K562 (cell line): ENCODE results near the gene OPCML. TPM values are rescaled to one million over a fixed set of nuclear protein-coding genes. Genes with fewer than 3 reads are reported as not detected.

Source experiments
- ATAC-seq: fragments of 200-7000 bp; cut with Tn5 transposase; 3 replicates; pipeline ENCODE4 v1.9.1; 2020; ENCODE audit warnings: moderate library complexity
- BruUV-seq: library from RNA; stranded (reverse); fragments of 400-500 nt; replicated peaks from 2 replicates; lab custom pipeline; 2021; lab: Mats Ljungman, UMichigan
- CTCF ChIA-PET: fragments of 300-600 bp; formaldehyde crosslinking; extraction: SDS; loops from one replicate; lab custom pipeline; 2021; ENCODE audit warnings: low intra/inter-chr PET ratio; lab: Yijun Ruan, JAX
- POLR2A ChIA-PET: fragments of 300-600, 350-650 bp; sonication (Branson Sonifier 250); formaldehyde crosslinking; extraction: SDS; loops from one replicate; lab custom pipeline; 2021; ENCODE audit warnings: antibody characterized with exemption, inconsistent platforms; lab: Yijun Ruan, JAX
- DNase-seq, 4 experiments: peaks; one replicate each; pipeline versions ENCODE4 v3.0.0 to v3.0.0-alpha.2; 2011 to 2018; ENCODE audit warnings: low spot score in 3 of 4, mixed read lengths in 3 of 4; ENCODE audit errors: extremely low read depth in 1 of 4
- FAIRE-seq: peaks from 2 replicates; lab custom pipeline; 2011; peaks lifted over from hg19 to GRCh38; lab: Jason Lieb, UNC
- H2AFZ ChIP-seq: 2 replicates; pipeline ENCODE4 v1.6.0; 2011; ENCODE audit warnings: low read depth, low read length, control low read depth, inconsistent platforms
- H3K27ac ChIP-seq: fragments of 200-600 bp; 3 replicates; pipeline ENCODE4 v1.8.0; 2011; ENCODE audit warnings: low read depth, mild to moderate bottlenecking, control low read depth, inconsistent platforms, low read length, moderate library complexity, mixed read lengths; ENCODE audit errors: extremely low read depth
- H3K27me3 ChIP-seq, 2 experiments: fragments of 300-600 bp in 1 of 2; 2 replicates in 1 of 2; 3 replicates in 1 of 2; pipeline versions ENCODE4 v1.6.0 to v1.8.0; 2011; ENCODE audit warnings: inconsistent platforms in 2 of 2, low read length in 2 of 2, mild to moderate bottlenecking in 1 of 2, mixed read lengths in 1 of 2, moderate library complexity in 1 of 2; ENCODE audit not compliant: control insufficient read depth in 2 of 2, insufficient read depth in 2 of 2
- H3K36me3 ChIP-seq: fragments of 300-600 bp; 3 replicates; pipeline ENCODE4 v1.8.0; 2011; ENCODE audit warnings: mild to moderate bottlenecking, low read length, inconsistent platforms; ENCODE audit not compliant: control insufficient read depth, insufficient read depth
- H3K4me1 ChIP-seq, 2 experiments: fragments of 200-600 bp in 1 of 2; replicated peaks in 1 of 2; 2 replicates in 1 of 2; 3 replicates in 1 of 2; pipeline versions ENCODE4 v1.5.1 to v1.8.0; 2011; ENCODE audit warnings: inconsistent platforms in 2 of 2, low read length in 2 of 2, mild to moderate bottlenecking in 1 of 2, mixed read lengths in 1 of 2, moderate library complexity in 1 of 2; ENCODE audit not compliant: control insufficient read depth in 2 of 2, insufficient read depth in 2 of 2
- H3K4me2 ChIP-seq: 2 replicates; pipeline ENCODE4 v1.6.1; 2011; ENCODE audit warnings: low read length, control low read depth, inconsistent platforms, mixed read lengths; ENCODE audit not compliant: insufficient read depth
- H3K4me3 ChIP-seq: fragments of 200-600 bp; sonication (generic), shearing (Covaris generic); 2 replicates; pipeline ENCODE4 v1.5.1; 2016; ENCODE audit warnings: control low read depth, inconsistent platforms
- H3K79me2 ChIP-seq: fragments of 200-600 bp; 3 replicates; pipeline ENCODE4 v1.8.0; 2011; ENCODE audit warnings: low read length, inconsistent platforms; ENCODE audit not compliant: control insufficient read depth, insufficient read depth
- H3K9ac ChIP-seq, 2 experiments: 2 replicates each; pipeline versions ENCODE4 v1.6.0 to v1.6.1; 2011; ENCODE audit warnings: low read depth in 2 of 2, low read length in 2 of 2, control low read depth in 1 of 2, inconsistent platforms in 1 of 2, mild to moderate bottlenecking in 1 of 2, mixed read lengths in 1 of 2; ENCODE audit not compliant: insufficient read depth in 1 of 2
- H3K9me1 ChIP-seq: one replicate; pipeline ENCODE4 v1.6.0; 2011; ENCODE audit warnings: inconsistent platforms, mild to moderate bottlenecking, low read length, moderate library complexity; ENCODE audit not compliant: control insufficient read depth, insufficient read depth
- H3K9me3 ChIP-seq: replicated peaks from 2 replicates; pipeline ENCODE4 v1.5.1; 2011; ENCODE audit warnings: low read depth, low read length, inconsistent platforms; ENCODE audit not compliant: control insufficient read depth, insufficient read depth
- H4K20me1 ChIP-seq: replicated peaks from 2 replicates; pipeline ENCODE4 v1.6.1; 2011; ENCODE audit warnings: low read length, inconsistent platforms, mixed read lengths; ENCODE audit not compliant: control insufficient read depth, insufficient read depth
- ARHGAP35 ChIP-seq: fragments of 450-650 bp; IDR thresholded peaks from 2 replicates; pipeline ENCODE4 v1.6.1; 2018; ENCODE audit not compliant: partially characterized antibody
- CHD4 ChIP-seq: fragments of 200-600 bp; sonication (generic); IDR thresholded peaks from 3 replicates; pipeline ENCODE4 v1.6.1; 2012; ENCODE audit warnings: low read depth, mild to moderate bottlenecking, mixed read lengths, low read length, inconsistent platforms; ENCODE audit not compliant: insufficient read depth, insufficient replicate concordance, poor library complexity, severe bottlenecking
- E2F3 ChIP-seq: fragments of 250-450 bp; sonication (Bioruptor Pico); IDR thresholded peaks from 2 replicates; pipeline ENCODE4 v1.4.0; 2020; ENCODE audit warnings: mild to moderate bottlenecking
- E2F8 ChIP-seq: fragments of 450-650 bp; IDR thresholded peaks from 2 replicates; pipeline ENCODE4 v1.7.1; 2018; ENCODE audit warnings: mild to moderate bottlenecking, low read depth; ENCODE audit not compliant: partially characterized antibody
- HDAC2 ChIP-seq: fragments of 450-650 bp; IDR thresholded peaks from 2 replicates; pipeline ENCODE4 v1.6.1; 2016; ENCODE audit warnings: mild to moderate bottlenecking
- HNRNPUL1 ChIP-seq: fragments of 200-400 bp; formaldehyde crosslinking; IDR thresholded peaks from 2 replicates; pipeline ENCODE4 v1.6.1; 2017; ENCODE audit warnings: low read length
- MBD2 ChIP-seq: sonication (generic); IDR thresholded peaks from 2 replicates; pipeline ENCODE4 v1.6.1; 2016; ENCODE audit warnings: low read depth, borderline replicate concordance
- NEUROD1 ChIP-seq: fragments of 150-350 bp; IDR thresholded peaks from 2 replicates; pipeline ENCODE4 v1.6.1; 2014; ENCODE audit warnings: borderline replicate concordance, low read length, low read depth; ENCODE audit not compliant: partially characterized antibody
- NR1H2 ChIP-seq: sonication (generic); formaldehyde crosslinking; IDR thresholded peaks from 2 replicates; pipeline ENCODE4 v1.4.0; 2020; ENCODE audit warnings: mild to moderate bottlenecking, missing genetic modification reagents
- ZFP36 ChIP-seq: fragments of 150-350 bp; IDR thresholded peaks from 2 replicates; pipeline ENCODE4 v1.6.1; 2018; ENCODE audit warnings: low read length, low read depth; ENCODE audit not compliant: partially characterized antibody
- ZNF184 ChIP-seq: sonication (generic); formaldehyde crosslinking; IDR thresholded peaks from 2 replicates; pipeline ENCODE4 v1.5.0; 2020; ENCODE audit warnings: missing genetic modification reagents
- ZNF232 ChIP-seq: sonication (generic); formaldehyde crosslinking; IDR thresholded peaks from 2 replicates; pipeline ENCODE4 v1.8.0; 2022; ENCODE audit warnings: mild to moderate bottlenecking, missing genetic modification reagents
- ZNF354B ChIP-seq: fragments of 250-450 bp; sonication (Bioruptor Pico); IDR thresholded peaks from 2 replicates; pipeline ENCODE4 v1.4.0; 2020
- WGBS: fragments of 100-300 bp; shearing (Covaris generic); methylation state at CpG from one replicate; pipeline ENCODE4 v1.1.6; 2016; ENCODE audit warnings: low coverage, mixed read lengths; ENCODE audit not compliant: insufficient coverage; ENCODE audit errors: missing lambda C conversion rate; 5-methylcytosine and 5-hydroxymethylcytosine counted together
- in situ Hi-C: fragments of 300-500 bp; cut with MboI; formaldehyde crosslinking; loops from 4 replicates; pipeline ENCODE4 v1.15.0; 2018; ENCODE audit warnings: inconsistent platforms, mixed read lengths
- intact Hi-C: fragments of 100-400 bp; cut with micrococcal nuclease; formaldehyde crosslinking; loops from 2 replicates; pipeline ENCODE4 v1.14.2; 2022
- polyA plus RNA-seq, 8 experiments: library from polyadenylated mRNA; depleted of rRNA in 4 of 8; stranded (reverse) in 5 of 8; unstranded in 3 of 8; fragments of >200 nt; fragmentation: Nextera tagmentation in 2 of 8; fragmentation: Illumina TruSeq in 1 of 8; extraction: Ambion mirVana in 2 of 8; extraction: Trizol in 1 of 8; gene quantifications; 2 replicates each; pipeline versions ENCODE4 v1.2.1 to v1.2.3, GENCODE V29; 2011 to 2014; ENCODE audit warnings: inconsistent platforms in 1 of 8, missing spikeins in 1 of 8
- total RNA-seq, 7 experiments: library from RNA; depleted of rRNA in 6 of 7; stranded (reverse); fragments of >200 nt in 6 of 7; fragmentation: Illumina TruSeq in 2 of 7; extraction: Trizol in 2 of 7; gene quantifications; 2 replicates each; pipeline versions ENCODE4 v1.2.1 to v1.2.3, GENCODE V29; 2011 to 2021; ENCODE audit warnings: low replicate concordance in 1 of 7
- TF ChIP-seq, protein P1 (sequence below): fragments of 450-650 bp; formaldehyde crosslinking; IDR thresholded peaks from 2 replicates; pipeline ENCODE4 v1.4.0; 2020; ENCODE audit warnings: mild to moderate bottlenecking
- TF ChIP-seq, protein P2 (sequence below), 3 experiments: IDR thresholded peaks in 2 of 3; conservative IDR thresholded peaks in 1 of 3; 2 replicates each; pipeline ENCODE4 v1.5.1; 2011 to 2012; ENCODE audit warnings: low read length in 3 of 3, mild to moderate bottlenecking in 3 of 3, control low read depth in 2 of 3, improper control_type of control experiment in 1 of 3, inconsistent platforms in 1 of 3, low read depth in 1 of 3, mixed read lengths in 1 of 3, moderate library complexity in 1 of 3; ENCODE audit not compliant: insufficient read depth in 2 of 3
- TF ChIP-seq, protein P3 (sequence below): fragments of 450-650 bp; IDR thresholded peaks from one replicate; pipeline ENCODE4 v1.6.1; 2018; ENCODE audit warnings: mild to moderate bottlenecking, moderate library complexity; ENCODE audit not compliant: partially characterized antibody

OPCML gene
- total and polyA plus RNA-seq, 9 of the 15 experiments (the other 6 are each of a cell fraction or from before 2014, with no cell fraction given), result not detected

DNA sequence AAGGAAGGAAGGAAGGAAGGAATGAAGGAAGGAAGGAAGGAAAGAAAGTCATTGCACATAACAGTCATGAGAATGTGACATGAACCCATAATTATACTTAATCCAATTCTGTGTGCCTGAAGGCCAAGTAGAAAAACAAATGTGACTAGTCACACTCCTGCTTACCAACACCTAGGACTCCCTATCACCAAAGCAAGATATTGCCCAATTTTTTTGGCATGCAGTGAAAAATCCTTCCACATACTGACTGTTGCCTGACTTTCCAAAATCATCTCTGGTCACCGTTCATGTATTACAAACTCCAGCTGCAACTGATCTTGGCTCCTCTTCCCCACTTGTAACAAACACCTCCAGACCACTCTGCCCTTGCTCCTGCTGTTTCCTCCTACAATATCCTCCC, 516.8 kb downstream of the OPCML start (continued):
- TF ChIP-seq, protein P1, sequence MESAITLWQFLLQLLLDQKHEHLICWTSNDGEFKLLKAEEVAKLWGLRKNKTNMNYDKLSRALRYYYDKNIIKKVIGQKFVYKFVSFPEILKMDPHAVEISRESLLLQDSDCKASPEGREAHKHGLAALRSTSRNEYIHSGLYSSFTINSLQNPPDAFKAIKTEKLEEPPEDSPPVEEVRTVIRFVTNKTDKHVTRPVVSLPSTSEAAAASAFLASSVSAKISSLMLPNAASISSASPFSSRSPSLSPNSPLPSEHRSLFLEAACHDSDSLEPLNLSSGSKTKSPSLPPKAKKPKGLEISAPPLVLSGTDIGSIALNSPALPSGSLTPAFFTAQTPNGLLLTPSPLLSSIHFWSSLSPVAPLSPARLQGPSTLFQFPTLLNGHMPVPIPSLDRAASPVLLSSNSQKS (CRISPR knock-in tag), result no peak
- TF ChIP-seq, protein P2, sequence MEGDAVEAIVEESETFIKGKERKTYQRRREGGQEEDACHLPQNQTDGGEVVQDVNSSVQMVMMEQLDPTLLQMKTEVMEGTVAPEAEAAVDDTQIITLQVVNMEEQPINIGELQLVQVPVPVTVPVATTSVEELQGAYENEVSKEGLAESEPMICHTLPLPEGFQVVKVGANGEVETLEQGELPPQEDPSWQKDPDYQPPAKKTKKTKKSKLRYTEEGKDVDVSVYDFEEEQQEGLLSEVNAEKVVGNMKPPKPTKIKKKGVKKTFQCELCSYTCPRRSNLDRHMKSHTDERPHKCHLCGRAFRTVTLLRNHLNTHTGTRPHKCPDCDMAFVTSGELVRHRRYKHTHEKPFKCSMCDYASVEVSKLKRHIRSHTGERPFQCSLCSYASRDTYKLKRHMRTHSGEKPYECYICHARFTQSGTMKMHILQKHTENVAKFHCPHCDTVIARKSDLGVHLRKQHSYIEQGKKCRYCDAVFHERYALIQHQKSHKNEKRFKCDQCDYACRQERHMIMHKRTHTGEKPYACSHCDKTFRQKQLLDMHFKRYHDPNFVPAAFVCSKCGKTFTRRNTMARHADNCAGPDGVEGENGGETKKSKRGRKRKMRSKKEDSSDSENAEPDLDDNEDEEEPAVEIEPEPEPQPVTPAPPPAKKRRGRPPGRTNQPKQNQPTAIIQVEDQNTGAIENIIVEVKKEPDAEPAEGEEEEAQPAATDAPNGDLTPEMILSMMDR (IDR thresholded peaks at IDR 0.05 in 2 of 3, conservative IDR thresholded peaks at IDR 0.05 in 1 of 3; ENCODE audit: insufficient read depth in 2 of 3, low read depth in 1 of 3, low read length in 3 of 3), result no peak
- TF ChIP-seq ZNF354B (no peak), NEUROD1 (no peak), E2F3 (CRISPR knock-in tag) (no peak)

DNA sequence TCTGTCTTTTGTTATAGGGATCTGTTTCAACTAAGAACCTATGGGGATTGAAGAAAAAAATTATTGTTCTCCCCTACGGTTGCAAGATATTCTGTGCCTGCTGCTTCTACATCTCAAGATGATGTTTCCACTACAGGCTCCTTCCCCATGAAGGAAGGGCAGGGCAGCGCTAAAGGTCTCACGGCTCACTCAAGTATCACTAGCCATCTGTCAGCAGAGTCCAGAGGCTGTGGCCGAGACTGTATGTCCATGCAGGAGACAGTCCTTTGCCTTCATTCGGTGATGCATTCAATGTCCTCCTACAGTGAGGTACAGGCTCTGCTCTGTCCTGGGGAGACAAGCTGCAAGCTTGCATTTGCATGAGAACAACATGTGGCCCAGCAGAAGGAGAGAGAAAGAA, 518.0 kb downstream of the OPCML start:
- CTCF ChIA-PET, result no interaction called here
- H3K79me2 ChIP-seq, result no peaks in the 10 kb centered on the region
- BruUV-seq, result no TSS peak
- in situ Hi-C loops, result no loop called here
- no peaks in the 10 kb centered on the region for H3K27me3 ChIP-seq
- no peaks in the 10 kb centered on the region for H4K20me1 ChIP-seq
- H3K4me2 ChIP-seq, result no peak overlapping the region
- DNase-seq (no peak), FAIRE-seq (no peak), ATAC-seq (no peak)
- intact Hi-C loops, result no loop called here
- H2AFZ ChIP-seq, result no peak overlapping the region
- no peaks in the 10 kb centered on the region for H3K4me1 ChIP-seq
- WGBS, result 1% methylated on average over 5 of the region's 5 CpGs
- H3K36me3 ChIP-seq, result no peaks in the 10 kb centered on the region
- no peak overlapping the region for H3K4me3 ChIP-seq
- H3K9me3 ChIP-seq, result no peaks in the 10 kb centered on the region; the same call in 1 of the 2 replicates
- no peak overlapping the region for H3K27ac ChIP-seq
- H3K9me1 ChIP-seq, result no peaks in the 10 kb centered on the region
- POLR2A ChIA-PET, result no interaction called here
- no peak overlapping the region for H3K9ac ChIP-seq
- TF ChIP-seq HNRNPUL1, result no peak
- TF ChIP-seq CHD4, result no peak
- no peak for TF ChIP-seq ZFP36
- TF ChIP-seq ZNF184 (CRISPR knock-in tag), result no peak
- TF ChIP-seq ZNF232 (CRISPR knock-in tag), result no peak
- TF ChIP-seq ARHGAP35, result no peak
- no peak for TF ChIP-seq NR1H2
- no peak for TF ChIP-seq HDAC2
- no peak for TF ChIP-seq E2F8
- TF ChIP-seq, protein P3, sequence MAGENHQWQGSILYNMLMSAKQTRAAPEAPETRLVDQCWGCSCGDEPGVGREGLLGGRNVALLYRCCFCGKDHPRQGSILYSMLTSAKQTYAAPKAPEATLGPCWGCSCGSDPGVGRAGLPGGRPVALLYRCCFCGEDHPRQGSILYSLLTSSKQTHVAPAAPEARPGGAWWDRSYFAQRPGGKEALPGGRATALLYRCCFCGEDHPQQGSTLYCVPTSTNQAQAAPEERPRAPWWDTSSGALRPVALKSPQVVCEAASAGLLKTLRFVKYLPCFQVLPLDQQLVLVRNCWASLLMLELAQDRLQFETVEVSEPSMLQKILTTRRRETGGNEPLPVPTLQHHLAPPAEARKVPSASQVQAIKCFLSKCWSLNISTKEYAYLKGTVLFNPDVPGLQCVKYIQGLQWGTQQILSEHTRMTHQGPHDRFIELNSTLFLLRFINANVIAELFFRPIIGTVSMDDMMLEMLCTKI, result no peak
- TF ChIP-seq MBD2, result no peak
